NT2/D1 (cell line): ENCODE measurements around the gene CDK15.

Source experiments
- SUZ12 ChIP-seq: IDR thresholded peaks from 2 replicates; pipeline ENCODE4 v1.6.1; 2011; ENCODE audit not compliant: insufficient read length, insufficient read depth; ENCODE audit errors: extremely low read depth
- YY1 ChIP-seq: IDR thresholded peaks from 2 replicates; pipeline ENCODE4 v1.6.1; 2011; ENCODE audit not compliant: insufficient read length, insufficient read depth
- ZNF274 ChIP-seq: IDR thresholded peaks from 2 replicates; pipeline ENCODE4 v1.6.1; 2011; ENCODE audit warnings: mild to moderate bottlenecking, low read depth, low read length

DNA sequence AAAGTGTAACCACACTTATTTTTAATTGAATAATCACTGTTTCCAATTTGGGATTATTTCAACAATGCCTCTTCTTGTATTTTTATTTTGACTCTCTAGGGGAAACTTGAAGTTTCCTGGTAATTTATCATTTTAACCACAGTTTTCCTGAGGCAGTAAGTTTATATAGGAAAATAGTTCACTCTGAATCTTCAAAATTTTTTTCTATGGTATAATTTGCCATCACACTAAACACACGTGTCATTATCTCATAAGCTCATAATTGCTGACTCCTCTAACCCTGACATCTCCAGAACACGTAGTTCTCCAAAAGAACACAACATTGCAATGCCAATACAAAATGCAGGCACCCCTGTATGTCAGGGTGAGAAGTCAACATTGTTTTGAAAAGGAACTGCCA lies 125.1 kb downstream of the CDK15 start:
- TF ChIP-seq YY1 = no peak
- no peak for TF ChIP-seq SUZ12
- TF ChIP-seq ZNF274 = no peak
